Brain microvascular endothelial cell (primary cell): ENCODE data around the gene TNFRSF8.

Experiments
- DNase-seq: peaks from one replicate; pipeline ENCODE4 v3.0.0-alpha.2; 2020
- H3K27ac ChIP-seq: fragments of 250-450 bp; sonication (Bioruptor Pico); 2 replicates; pipeline ENCODE4 v1.5.1; 2020; ENCODE audit warnings: mild to moderate bottlenecking, moderate library complexity
- H3K27me3 ChIP-seq: fragments of 250-450 bp; sonication (Bioruptor Pico); replicated peaks from 2 replicates; pipeline ENCODE4 v1.5.1; 2020; ENCODE audit warnings: mild to moderate bottlenecking
- H3K36me3 ChIP-seq: fragments of 250-450 bp; sonication (Bioruptor Pico); replicated peaks from 2 replicates; pipeline ENCODE4 v1.5.1; 2020; ENCODE audit warnings: mild to moderate bottlenecking
- H3K4me3 ChIP-seq: 2 replicates; pipeline ENCODE4 v1.5.1; 2011; ENCODE audit warnings: low read depth, mild to moderate bottlenecking, control low read depth, low read length, moderate library complexity
- CTCF ChIP-seq: IDR thresholded peaks from 2 replicates; pipeline ENCODE4 v1.5.1; 2011; ENCODE audit warnings: low read depth, mild to moderate bottlenecking, moderate library complexity, low read length, control low read depth, inconsistent platforms; ENCODE audit errors: missing control alignments
- in situ Hi-C: cut with HindIII; loops from 2 replicates; pipeline ENCODE4 v1.10.0; 2017; ENCODE audit warnings: low sequenced_read_pairs, low pct_ligation_motif_present

Gene TNFRSF8

GRCh38 chr1:12188657-12189327 is 125.7 kb downstream of the TNFRSF8 start:
- H3K27me3 ChIP-seq: no peaks in the 10 kb centered on the region
- no peak for TF ChIP-seq CTCF
- DNase-seq: no peak
- H3K27ac ChIP-seq: no peak overlapping the region
- H3K4me3 ChIP-seq: no peak overlapping the region
- in situ Hi-C loops: no loop called here
- H3K36me3 ChIP-seq: no peaks in the 10 kb centered on the region

- no peak for DNase-seq
- no peak for TF ChIP-seq CTCF
- no peaks in the 10 kb centered on the region for H3K27me3 ChIP-seq
- H3K27ac ChIP-seq: no peak overlapping the region
- H3K4me3 ChIP-seq: no peak overlapping the region
- in situ Hi-C loops: no loop called here
- H3K36me3 ChIP-seq: no peaks in the 10 kb centered on the region
Measured at GRCh38 chr1:12189328-12189682, 126.2 kb downstream of the TNFRSF8 start.

GRCh38 chr1:12191242-12192032 is 128.3 kb downstream of the TNFRSF8 start:
- no peak for TF ChIP-seq CTCF
- H3K4me3 ChIP-seq: no peak overlapping the region
- in situ Hi-C loops: no loop called here
- DNase-seq: no peak
- H3K27ac ChIP-seq: no peak overlapping the region
- H3K36me3 ChIP-seq: no peaks in the 10 kb centered on the region
- no peaks in the 10 kb centered on the region for H3K27me3 ChIP-seq
